Activated CD4-positive, alpha-beta T cell treated with anti-CD3 and anti-CD28 coated beads, Interleukin-2, Interleukin-6, amounts not matched to agents 100 ng/mL and 50 ng/mL, durations not matched to agents 16 hours and 8 hours (primary cell): ENCODE results near the gene FAM78A.
"Not testable (repeated sequence)": the region's sequence is repeated elsewhere in the genome, so short reads cannot be mapped to it uniquely, and the experiment has no call there.

ENCODE experiments used
- DNase-seq: peaks from one replicate; pipeline ENCODE4 v3.0.0-alpha.2; 2020

Gene FAM78A

DNA sequence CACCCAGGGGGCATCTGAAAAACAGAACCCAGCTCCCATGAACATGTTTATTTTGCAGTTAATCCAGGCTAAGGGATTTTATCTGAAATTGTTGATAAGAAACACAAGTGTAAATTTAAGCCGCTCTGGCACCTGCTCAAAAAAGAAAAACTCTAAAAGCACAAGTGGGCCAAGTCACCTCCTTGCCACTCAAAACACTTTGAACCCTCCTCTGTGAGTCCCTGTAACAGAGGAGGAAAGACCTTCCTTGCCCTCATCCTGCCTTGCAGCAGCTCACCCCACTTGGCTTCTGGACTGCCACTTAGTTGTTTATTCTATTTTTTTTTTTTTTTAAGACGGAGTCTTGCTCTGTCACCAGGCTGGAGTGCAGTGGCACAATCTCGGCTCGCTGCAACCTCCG, 39.5 kb downstream of the FAM78A start:
- no peak for DNase-seq

DNA sequence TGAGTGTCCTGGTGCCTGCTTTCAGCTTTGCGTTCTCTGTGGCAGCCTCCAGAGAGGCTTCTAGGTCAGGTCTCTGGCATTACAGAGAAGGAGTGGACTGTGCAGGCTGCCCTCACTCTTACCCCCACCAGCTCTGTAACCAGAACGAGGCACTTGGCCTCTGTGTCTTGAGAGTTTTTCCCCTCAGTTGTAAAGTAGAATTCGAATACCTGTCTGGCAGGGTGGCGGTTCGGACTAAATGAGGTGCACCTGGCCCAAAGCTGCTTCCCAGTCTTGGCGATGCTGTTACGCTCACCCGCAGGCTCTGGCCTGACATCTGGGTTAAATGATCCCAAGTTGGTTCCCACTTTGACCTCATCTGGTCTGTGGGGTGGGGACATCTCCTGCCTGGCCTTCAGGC, 40.1 kb downstream of the FAM78A start:
- no peak for DNase-seq

DNA sequence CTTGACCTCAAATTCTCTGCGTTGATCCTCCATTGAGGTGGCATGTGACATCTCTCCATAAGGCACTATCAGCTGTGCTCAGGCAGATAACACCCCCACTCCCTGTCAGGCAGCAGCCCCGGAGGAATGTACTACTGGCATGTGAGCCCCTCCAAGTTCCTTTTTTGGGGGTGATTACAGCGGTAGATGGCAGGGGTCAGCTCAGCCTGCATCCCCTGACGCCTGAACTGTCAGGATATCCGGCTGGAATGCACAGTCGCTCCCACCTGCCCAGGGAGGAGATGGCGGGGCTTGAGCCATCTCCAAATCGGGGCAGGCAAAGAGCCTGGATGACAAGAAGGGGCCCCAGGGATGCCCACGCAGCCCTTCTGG, 40.8 kb downstream of the FAM78A start:
- no peak for DNase-seq

DNA sequence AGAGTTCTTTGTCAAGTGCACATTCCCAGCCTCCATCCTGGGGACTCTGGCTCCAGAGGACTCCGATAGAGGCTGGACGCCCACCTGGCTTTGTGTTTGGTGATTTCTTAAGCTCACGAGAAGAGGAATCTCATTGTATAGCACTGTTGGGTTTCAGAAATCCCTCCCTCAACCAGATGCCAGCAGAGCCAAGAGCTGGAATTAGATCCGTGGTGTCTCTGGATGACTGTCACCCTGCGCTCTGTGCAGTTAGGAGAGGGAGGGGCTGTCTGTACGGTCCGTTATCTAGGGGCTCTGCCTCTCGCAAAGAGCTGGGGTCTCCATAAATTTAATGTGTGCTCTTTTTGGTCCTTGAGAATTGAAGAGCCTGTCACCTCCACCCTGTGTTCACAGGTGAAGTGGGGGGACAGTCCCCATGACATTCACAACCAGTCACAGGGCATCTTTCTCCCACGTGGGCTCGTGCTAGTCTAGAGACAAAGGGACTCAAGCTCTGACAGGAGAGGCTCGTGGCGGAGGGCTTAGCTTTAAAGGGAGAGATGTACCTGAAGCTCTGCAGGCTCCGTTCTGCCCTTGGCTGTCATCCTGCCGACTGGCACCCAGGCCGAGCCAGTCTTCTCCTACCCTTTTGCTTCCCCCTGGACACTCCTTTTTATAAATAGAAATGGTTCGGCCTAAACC, 41.4 kb downstream of the FAM78A start:
- DNase-seq: no peak

DNA sequence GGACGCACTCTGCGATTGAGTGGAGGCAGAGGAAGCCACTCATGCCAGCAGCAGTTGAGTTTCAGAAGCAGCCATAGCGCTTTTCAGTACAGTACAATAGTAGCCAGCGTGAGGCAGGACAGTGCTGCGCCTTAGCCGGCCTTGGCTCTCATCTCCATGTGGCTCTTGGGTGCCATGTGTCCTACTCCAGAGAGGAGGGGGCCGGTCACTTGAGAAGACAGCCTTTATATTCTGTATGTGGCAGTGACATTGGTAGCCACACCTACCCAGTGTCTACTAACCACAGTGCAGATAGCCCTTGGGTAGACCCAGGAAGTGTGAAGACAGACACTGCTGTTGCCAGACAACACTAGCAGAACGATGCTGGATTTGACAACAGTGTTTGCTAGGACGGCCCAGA, 42.3 kb downstream of the FAM78A start:
- DNase-seq: peak; percentile 32

DNA sequence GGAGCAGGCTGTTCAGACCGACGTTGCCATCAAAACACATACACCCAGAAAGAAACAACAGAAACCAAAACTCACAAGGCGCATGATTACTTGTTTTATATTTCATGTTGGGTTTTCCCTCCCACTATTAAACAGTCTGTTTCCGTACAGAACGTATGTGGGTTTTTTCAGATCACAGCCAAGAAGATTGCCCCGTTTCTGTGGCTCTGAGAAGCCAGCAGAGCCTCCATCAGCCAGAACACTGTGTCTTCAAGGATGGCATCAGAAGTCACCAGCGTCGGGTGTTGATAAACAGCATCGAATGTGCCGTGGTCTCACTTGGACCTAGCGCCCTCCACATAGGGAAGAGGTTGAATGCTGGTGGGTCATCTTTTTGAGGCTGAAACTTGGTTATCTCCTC, 42.8 kb downstream of the FAM78A start:
- peak; percentile 32 for DNase-seq

DNA sequence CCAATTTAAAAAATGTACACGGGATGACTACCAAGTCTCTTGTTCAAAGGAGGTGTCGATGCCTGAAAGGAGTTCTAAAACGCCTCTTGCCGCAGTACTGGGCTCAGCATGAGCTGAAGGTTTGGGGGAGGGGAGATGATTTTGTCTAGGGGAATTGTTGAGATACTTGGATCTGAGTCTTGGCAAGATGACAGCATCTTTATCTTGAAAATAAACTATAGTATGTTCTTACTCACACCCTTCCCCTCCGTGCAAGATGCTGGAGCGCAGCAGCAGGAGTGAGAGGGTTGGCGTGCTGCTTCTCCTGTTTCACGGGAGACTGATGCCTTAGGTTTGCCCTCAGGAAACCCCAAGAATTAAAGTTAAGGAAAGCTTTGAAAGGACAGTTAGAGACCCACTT, 47.3 kb downstream of the FAM78A start:
- DNase-seq: no peak

DNA sequence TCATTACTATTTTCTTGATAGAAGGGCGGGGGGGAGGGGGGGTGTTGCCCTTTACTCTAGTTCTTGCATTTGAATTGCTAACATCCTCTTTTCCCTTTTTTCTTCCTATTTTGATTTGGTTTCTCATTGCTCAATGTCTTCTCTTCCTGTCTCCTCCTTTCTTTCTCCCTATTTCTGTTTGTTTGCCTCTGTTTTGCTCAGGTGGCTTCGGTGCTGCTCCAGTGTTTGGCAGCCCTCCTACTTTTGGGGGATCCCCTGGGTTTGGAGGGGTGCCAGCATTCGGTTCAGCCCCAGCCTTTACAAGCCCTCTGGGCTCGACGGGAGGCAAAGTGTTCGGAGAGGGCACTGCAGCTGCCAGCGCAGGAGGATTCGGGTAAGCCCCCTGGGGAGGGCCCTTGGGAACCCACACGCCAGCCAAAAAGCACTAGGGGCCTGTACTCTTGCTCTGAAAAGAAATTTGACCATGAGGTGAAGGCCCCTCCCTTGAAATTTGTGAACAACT, 48.3 kb downstream of the FAM78A start:
- no peak for DNase-seq

DNA sequence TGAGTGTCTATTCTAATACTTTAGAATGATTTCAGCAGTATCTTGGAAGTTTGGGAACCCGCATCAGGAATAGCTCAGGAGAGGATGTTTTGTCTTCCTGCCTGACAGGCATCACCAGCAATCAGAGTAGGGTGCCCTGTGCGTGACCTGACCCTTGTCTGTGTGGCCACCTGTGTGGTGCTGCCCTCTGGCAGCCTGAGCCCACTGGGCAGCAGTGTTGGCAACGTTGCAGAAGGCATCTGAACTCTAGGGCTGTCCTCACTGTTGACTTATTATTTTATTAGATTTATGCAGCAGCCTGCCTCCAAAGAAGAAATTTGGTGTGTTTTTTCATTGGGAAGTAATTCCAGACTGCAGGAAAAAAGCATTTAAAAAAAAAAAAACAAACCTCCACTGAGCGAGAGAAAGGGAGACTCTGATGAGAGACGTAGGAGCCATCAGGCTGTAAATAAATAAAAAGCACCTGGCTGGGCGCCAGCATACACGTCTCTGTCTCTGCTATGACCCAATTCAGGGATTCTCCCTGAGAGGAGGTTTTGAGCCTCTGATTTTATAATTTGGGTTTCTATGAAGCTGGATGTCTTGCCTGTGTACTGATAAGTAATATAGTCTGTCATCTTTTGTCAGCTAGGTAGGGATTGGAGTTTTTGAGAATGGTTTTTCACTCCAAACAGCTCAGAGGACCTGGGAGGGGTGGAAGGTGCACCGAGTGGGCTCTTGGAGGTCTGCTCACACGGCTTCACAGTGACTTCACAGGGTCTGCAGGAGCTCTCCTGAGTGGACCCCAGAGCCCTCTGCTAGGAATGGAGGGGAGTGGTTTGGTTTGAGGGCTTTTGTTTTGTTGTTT, 49.0 kb downstream of the FAM78A start:
- DNase-seq: no peak

DNA sequence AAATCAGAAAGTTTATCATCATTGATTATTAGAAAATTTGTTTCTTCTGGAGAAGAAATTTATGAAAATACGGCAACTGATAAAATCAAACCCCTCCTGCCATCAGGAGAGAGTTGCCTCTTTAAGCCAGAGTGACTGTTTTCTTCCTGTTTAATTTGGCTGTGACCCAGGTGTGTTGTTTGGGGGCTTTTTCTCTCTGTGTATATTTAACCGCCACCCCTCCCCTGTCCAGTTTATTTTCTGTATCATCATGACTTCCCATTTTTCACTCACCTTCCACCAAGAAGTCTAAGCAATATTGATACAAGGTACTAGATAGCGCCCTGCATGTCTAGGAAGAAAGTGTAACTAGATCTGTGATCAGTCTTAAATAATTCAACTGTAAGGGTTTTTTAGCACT, 50.1 kb downstream of the FAM78A start:
- DNase-seq: no peak

DNA sequence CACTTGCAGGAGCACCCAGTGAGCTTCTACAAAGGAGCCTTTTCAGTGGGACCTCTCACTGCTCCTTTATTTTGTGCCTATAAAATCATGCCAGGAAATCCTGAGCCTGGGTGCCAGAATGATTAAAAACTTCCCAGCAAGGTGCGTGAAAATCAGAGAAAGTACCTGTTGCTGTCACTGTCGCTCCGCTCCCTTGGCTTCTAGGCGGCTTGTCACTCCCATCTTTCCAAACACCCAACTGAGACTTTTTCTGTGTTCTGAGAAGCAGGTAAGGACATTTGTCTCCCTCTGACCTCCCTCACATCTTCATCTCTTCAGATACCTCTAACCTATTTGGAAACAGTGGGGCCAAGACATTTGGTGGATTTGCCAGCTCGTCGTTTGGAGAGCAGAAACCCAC, 53.9 kb downstream of the FAM78A start:
- no peak for DNase-seq

DNA sequence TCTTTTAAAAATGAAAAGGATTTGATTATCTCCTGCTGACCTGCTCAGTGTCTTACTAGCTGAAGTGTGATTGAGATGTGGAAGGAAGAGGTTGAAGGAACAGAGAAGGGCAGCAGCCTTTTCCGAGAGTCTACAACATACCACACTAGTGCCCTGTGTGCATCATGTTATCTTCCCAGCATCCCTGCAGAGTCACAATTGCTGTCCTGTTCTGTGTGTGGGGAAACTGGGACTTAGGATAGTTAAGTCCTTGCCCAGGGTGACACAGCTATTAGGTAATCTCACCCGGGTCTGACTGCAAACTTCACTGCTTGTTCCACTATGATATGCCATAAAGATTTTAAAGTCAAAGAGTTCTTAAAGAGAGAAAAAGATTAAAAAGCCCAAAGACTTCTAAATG, 55.8 kb downstream of the FAM78A start:
- no peak for DNase-seq

DNA sequence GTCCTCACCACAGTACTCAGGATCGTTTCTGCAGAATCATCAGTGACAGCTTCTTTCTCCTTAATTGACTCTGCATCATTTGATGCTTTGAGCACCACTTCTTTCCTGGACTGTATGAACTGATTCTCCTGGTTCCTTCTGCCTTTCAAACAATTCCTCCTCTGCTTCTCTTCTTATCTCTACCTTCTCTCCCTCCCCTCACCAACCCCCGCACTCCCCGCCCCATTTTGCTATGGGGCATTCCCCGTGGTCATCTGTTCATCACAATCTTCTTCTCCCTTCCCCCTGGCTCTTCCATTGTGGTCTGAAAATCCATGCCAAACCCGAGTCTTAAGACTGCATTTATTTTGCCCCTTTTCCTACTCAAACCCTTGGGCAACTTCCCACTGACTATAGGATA, 57.9 kb downstream of the FAM78A start:
- DNase-seq: no peak

DNA sequence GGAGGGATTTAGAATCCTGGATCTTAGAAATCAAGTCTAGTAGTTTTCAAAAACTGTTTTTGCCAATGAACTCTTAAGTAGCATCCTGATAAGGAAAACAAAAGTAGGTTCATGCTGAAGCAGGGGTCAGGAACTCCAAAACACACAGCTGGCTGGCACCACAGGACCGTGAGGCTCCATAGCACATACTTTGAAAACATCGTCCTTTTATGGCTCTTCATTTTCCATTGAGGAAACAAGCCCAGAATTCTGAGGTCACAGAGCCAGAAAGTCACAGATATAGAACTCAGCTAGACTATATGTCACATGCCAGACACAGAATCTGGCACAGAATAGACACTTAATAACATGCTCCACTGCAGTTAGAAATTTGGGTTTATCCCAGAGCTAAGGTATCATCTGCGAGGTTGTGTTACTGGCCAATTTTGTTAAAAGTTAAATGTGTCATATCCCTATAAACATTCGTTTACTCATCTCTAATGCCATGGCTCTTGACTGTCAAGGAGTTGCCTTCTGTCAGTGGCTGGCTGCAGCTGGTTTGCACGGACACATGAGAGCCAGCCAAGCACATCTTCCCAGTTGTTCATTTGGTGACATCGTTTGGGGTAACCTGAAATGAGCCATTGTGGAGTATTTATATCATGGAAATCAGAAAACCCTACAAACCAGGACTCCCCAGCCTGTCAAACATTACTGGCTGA, 58.8 kb downstream of the FAM78A start:
- no peak for DNase-seq

DNA sequence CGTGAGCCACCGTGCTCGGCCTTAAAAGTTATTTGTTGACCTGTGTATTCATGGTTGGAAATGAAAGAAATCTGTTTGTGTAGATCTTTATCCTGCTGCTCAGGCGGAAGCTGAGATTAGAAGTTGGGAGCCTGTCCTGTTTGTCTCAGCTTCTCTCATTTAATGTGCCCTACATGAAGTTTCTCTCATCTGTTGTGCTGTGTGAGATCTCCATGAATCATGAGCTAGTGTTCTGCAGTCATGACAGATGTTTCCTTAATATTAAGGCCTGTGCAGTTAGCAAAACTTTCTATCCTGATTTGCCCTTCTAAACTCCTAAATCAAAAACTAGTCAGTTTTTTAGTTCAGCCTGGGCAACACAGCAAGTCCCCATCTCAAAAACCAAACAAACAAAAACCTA, 59.5 kb downstream of the FAM78A start:
- DNase-seq: no peak

DNA sequence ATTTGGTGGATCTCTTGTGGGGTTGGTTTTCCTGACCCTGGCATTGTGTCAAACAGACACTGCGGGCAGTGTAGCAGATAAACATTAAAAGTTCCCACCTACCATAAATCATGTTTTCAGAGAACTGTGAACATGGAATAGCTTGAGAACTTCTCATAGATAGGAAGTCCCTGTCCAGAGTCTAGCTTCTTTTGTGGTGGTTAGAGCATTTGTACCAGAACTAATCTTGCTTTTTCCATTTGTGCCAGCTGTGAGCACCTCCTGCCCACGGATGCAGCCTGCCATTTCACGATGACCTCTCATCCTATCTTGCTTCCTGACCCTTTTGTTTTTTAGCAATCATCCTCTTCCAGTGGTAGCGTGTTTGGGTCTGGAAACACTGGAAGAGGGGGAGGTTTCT, 61.4 kb downstream of the FAM78A start:
- DNase-seq: no peak

DNA sequence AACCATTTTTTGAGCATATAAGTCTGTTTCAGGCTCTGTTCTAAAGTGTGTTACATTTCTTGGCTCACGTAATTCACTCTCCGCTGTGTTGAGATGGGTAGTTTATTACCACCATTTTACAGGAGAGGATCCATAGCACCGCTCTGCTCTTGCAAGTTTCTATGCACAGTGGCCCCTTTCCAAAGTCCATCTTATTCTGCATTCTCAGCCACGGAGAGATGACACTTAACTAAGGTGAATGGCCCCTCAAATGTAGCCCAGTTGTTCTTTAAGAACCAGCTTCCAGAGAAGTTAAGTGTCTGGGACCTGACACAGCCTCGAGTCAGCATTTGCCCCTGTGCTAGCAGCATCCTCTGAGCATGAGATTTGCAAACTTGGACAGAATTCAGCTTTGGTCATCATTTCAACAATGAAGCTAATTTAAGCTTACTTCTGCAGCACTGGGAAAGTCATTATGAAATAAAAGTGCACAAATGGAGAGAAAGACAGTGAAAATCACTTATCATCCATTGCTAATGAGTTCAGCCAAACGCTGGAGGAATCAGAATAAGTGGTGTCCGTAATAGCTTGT, 61.9 kb downstream of the FAM78A start:
- DNase-seq: no peak

DNA sequence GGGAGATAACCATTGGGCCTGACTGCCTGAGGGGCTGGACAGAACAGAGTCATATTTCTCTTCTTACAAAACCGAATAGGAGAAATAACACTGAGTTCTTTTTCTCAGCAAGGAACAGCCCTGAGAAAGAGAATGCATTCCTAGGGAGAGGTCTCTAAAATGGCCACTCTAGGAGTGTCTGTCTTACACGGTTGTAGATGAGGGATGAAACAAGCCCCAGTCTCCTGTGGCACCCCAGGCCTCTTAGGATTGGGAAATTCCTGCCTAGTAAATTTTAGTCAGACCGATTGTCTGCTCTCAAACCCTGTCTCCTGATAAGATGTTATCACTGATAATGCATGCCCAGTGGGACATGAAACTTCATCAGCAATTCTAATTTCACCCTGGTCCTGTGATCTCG, 64.4 kb downstream of the FAM78A start:
- DNase-seq: not testable (repeated sequence)
